HG03457 (cell line): ENCODE measurements around the gene EDIL3.
"Not testable (repeated sequence)": the region's sequence is repeated elsewhere in the genome, so short reads cannot be mapped to it uniquely, and the experiment has no call there.

Experiments used
- ATAC-seq: cut with Tn5 transposase; IDR thresholded peaks from one replicate; pipeline ENCODE4 v1.9.1; 2021; ENCODE audit warnings: moderate number of reproducible peaks; ENCODE audit not compliant: unreplicated experiment

Gene EDIL3

GRCh38 chr5:84191281-84191680 lies 193.4 kb downstream of the EDIL3 start:
- ATAC-seq: no peak

GRCh38 chr5:84184857-84185256 lies 199.8 kb downstream of the EDIL3 start:
- no peak for ATAC-seq

- no peak for ATAC-seq
Observed at GRCh38 chr5:84181093-84181492, 203.6 kb downstream of the EDIL3 start.

- no peak for ATAC-seq
Observed at GRCh38 chr5:84168841-84169240, 215.8 kb downstream of the EDIL3 start.

- ATAC-seq: no peak
Observed at GRCh38 chr5:84163671-84164070, 221.0 kb downstream of the EDIL3 start.

GRCh38 chr5:84162695-84163094 lies 222.0 kb downstream of the EDIL3 start:
- no peak for ATAC-seq

GRCh38 chr5:84160650-84161049 lies 224.0 kb downstream of the EDIL3 start:
- not testable (repeated sequence) for ATAC-seq

- ATAC-seq: no peak
Observed at GRCh38 chr5:84149094-84149493, 235.6 kb downstream of the EDIL3 start.

- ATAC-seq: no peak
Observed at GRCh38 chr5:84148651-84149050, 236.0 kb downstream of the EDIL3 start.

GRCh38 chr5:84137541-84137940 lies 247.1 kb downstream of the EDIL3 start:
- ATAC-seq: no peak

- no peak for ATAC-seq
Observed at GRCh38 chr5:84131372-84131771, 253.3 kb downstream of the EDIL3 start.

GRCh38 chr5:84130006-84130580 lies 254.6 kb downstream of the EDIL3 start:
- no peak for ATAC-seq

- ATAC-seq: no peak
Observed at GRCh38 chr5:84125216-84125615, 259.5 kb downstream of the EDIL3 start.

GRCh38 chr5:84119252-84119651 lies 265.4 kb downstream of the EDIL3 start:
- ATAC-seq: no peak

GRCh38 chr5:84118551-84118950 lies 266.1 kb downstream of the EDIL3 start:
- no peak for ATAC-seq

- no peak for ATAC-seq
Observed at GRCh38 chr5:84115727-84116126, 269.0 kb downstream of the EDIL3 start.

GRCh38 chr5:84113246-84114105 lies 271.2 kb downstream of the EDIL3 start:
- no peak for ATAC-seq

GRCh38 chr5:84092738-84093137 lies 291.9 kb downstream of the EDIL3 start:
- no peak for ATAC-seq

GRCh38 chr5:84091127-84091799 lies 293.4 kb downstream of the EDIL3 start:
- ATAC-seq: no peak

- ATAC-seq: no peak
Observed at GRCh38 chr5:84088996-84089395, 295.7 kb downstream of the EDIL3 start.

GRCh38 chr5:84086511-84086910 lies 298.2 kb downstream of the EDIL3 start:
- no peak for ATAC-seq
